ENCODE results near the gene ABRACL.

The ABRACL gene

DNA sequence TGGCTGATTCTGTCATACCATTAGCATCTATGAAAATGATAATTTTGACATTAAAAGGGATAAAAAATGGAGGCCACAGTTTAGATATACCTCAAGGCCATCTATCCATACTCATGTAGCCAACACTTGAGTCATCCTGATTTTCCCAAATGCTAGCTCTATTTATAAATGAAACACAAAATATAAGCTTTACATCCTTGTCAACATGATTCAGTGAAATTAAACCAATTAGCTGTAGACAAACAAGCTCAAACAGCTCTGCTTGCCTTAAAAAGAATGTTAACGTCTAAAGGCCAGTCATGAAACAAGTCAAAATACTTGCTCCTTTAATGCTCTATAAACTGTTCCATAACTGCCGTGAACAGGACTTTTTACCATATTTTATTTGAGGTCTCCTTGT lies 40.3 kb downstream of the ABRACL start:
- Histone ChIP-seq H3K27ac (ENCODE audit: low read depth, low read length) (no peak overlapping the region), H3K4me1 (ENCODE audit: control insufficient read depth, insufficient read depth, low read length) (no peaks in the 10 kb centered on the region), H3K4me3 (ENCODE audit: low read length) (no peak overlapping the region), H3K27me3 (ENCODE audit: control insufficient read depth, insufficient read depth, low read length) (no peaks in the 10 kb centered on the region), H3K36me3 (ENCODE audit: control insufficient read depth, insufficient read depth, low read length) (no peaks in the 10 kb centered on the region), H3K9ac (ENCODE audit: low read length) (no peak overlapping the region)

DNA sequence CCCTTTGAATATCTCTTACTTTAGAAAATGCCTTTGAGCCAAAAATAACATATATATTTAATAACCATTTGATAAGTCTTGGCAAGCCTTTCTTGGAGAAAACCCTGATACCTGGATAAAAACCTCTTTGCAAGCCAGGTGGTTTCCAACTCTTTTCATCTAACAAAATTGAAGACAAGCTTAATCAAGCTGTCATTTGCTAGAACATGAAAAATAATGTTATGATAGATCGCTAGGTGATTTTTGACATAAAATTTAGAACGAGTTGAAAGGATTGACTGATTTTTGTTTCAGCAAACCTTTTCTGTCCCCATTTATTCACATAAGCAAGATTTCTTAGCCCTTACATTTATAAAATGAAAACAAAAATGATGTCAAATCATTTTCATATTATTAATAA lies 44.6 kb downstream of the ABRACL start:
- Histone ChIP-seq H3K27me3 (ENCODE audit: control insufficient read depth, insufficient read depth, low read length) (no peaks in the 10 kb centered on the region), H3K27ac (ENCODE audit: low read depth, low read length) (no peak overlapping the region), H3K4me3 (ENCODE audit: low read length) (no peak overlapping the region), H3K36me3 (ENCODE audit: control insufficient read depth, insufficient read depth, low read length) (no peaks in the 10 kb centered on the region), H3K9ac (ENCODE audit: low read length) (no peak overlapping the region), H3K4me1 (ENCODE audit: control insufficient read depth, insufficient read depth, low read length) (no peaks in the 10 kb centered on the region)

DNA sequence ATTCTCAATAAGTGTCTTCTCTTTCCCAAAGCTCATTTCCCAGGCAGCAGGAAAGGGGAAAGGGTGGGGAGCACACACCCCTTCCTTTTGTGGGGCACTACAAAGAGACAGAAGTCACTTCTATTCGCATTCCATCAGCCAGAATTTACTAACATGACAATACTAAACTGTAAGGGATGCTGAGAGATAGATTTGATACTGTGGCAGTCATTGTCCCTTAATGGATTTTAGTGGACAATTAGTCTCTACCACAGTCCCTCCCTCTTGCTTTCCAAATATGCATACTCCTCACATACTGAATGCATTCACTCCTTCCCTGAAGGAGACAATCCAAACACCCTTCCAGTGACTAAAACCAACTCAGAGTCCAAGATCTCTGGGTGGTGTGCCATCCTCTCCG lies 50.5 kb downstream of the ABRACL start:
- no peaks in the 10 kb centered on the region for H3K36me3 ChIP-seq (ENCODE audit: control insufficient read depth, insufficient read depth, low read length)
- no peaks in the 10 kb centered on the region for H3K27me3 ChIP-seq (ENCODE audit: control insufficient read depth, insufficient read depth, low read length)
- H3K27ac ChIP-seq (ENCODE audit: low read depth, low read length), result no peak overlapping the region
- H3K9ac ChIP-seq (ENCODE audit: low read length), result no peak overlapping the region
- H3K4me3 ChIP-seq (ENCODE audit: low read length), result no peak overlapping the region
- no peaks in the 10 kb centered on the region for H3K4me1 ChIP-seq (ENCODE audit: control insufficient read depth, insufficient read depth, low read length)

DNA sequence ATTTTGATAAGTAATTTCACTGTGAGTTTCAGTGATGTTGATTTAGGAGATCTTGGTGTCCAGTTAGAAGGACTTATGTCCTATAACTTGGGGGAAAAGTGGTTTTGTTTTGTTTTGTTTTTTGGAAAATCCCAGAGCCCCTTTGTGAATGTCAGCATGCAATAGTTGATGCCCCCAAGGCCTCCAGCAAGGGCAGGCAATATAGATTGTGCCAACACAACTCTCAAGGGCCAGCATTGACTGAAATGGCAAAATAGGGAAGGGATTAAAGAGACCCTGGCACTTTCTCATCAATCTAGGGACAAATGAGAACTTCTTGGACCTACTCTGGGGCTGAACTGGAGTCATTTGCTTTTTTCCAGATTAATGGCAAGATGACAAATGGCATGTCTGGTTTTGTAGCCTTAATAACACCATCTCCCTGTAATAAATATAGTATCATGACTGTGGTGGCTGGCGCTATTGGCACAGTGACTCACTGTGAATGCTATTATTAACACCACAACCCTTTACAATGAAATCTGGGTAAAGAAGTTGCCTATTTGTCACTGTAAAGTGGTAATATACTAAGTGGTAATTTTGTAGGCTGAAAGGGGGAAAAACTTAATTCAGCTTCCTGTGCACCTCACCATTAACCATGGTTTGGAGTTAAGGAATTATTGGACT lies 51.8 kb downstream of the ABRACL start:
- no peak overlapping the region for H3K9ac ChIP-seq (ENCODE audit: low read length)
- no peaks in the 10 kb centered on the region for H3K36me3 ChIP-seq (ENCODE audit: control insufficient read depth, insufficient read depth, low read length)
- no peaks in the 10 kb centered on the region for H3K27me3 ChIP-seq (ENCODE audit: control insufficient read depth, insufficient read depth, low read length)
- no peaks in the 10 kb centered on the region for H3K4me1 ChIP-seq (ENCODE audit: control insufficient read depth, insufficient read depth, low read length)
- H3K27ac ChIP-seq (ENCODE audit: low read depth, low read length), result no peak overlapping the region
- no peak overlapping the region for H3K4me3 ChIP-seq (ENCODE audit: low read length)

DNA sequence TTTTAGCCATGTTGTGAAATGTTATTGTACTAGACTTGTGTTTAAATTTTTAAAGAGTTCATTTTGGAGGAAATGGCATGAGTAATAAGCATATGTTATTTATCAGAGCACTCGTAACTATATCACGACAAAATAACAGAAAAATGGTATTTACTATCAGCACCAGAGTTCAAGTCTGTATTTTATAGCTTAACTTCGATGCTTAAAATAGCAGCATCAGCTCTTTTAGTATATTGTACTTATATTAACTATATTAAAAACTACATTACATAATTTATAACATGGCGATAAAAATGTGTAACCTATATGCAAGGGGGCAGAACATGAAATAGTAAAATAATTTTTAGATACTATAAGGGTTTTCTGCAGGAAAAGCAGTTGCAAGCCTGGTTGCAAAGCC lies 52.9 kb downstream of the ABRACL start:
- H3K36me3 ChIP-seq (ENCODE audit: control insufficient read depth, insufficient read depth, low read length), result no peaks in the 10 kb centered on the region
- no peak overlapping the region for H3K9ac ChIP-seq (ENCODE audit: low read length)
- H3K27ac ChIP-seq (ENCODE audit: low read depth, low read length), result no peak overlapping the region
- H3K4me1 ChIP-seq (ENCODE audit: control insufficient read depth, insufficient read depth, low read length), result no peaks in the 10 kb centered on the region
- no peaks in the 10 kb centered on the region for H3K27me3 ChIP-seq (ENCODE audit: control insufficient read depth, insufficient read depth, low read length)
- no peak overlapping the region for H3K4me3 ChIP-seq (ENCODE audit: low read length)

DNA sequence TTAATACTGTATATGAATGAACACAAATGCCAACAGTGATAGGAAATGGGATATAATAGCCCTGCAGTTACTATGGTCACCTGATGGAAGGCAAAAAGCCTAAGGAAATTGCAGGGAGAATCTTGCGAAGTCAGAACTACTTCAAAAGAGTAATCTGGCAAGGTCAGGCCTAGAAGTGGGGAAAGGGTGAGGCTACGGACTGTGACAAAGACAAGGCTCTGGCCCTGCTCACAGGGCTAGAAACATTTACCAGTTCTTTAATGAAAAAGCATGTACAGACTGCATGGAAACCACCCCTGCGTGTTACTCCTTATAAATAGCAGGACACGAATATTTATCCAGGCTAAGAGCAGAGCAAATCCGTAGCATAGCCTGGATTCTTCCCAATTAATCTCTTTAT lies 53.8 kb downstream of the ABRACL start:
- no peaks in the 10 kb centered on the region for H3K27me3 ChIP-seq (ENCODE audit: control insufficient read depth, insufficient read depth, low read length)

DNA sequence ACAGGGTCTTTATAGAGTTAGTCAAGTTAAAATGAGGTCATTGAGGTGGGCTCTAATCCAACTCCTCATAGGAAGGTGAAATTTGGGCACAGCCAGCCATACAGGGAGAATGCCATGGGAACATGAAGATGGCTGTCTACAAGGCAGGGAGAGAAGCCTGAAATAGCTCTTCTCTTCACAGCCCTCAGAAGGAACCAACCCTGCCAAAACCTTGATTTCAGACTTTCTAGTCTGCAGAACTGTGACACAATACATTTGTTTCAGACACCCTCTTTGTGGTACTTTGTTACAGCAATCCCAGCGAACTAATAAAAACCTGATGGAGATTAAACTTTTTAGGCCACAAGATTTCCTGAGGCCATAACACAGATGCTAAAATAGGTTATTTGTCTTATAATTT lies 63.3 kb downstream of the ABRACL start:
- Histone ChIP-seq H3K36me3 (ENCODE audit: control insufficient read depth, insufficient read depth, low read length) (no peaks in the 10 kb centered on the region), H3K4me1 (ENCODE audit: control insufficient read depth, insufficient read depth, low read length) (no peaks in the 10 kb centered on the region), H3K27me3 (ENCODE audit: control insufficient read depth, insufficient read depth, low read length) (no peaks in the 10 kb centered on the region), H3K4me3 (ENCODE audit: low read length) (no peak overlapping the region), H3K27ac (ENCODE audit: low read depth, low read length) (no peak overlapping the region), H3K9ac (ENCODE audit: low read length) (no peak overlapping the region)

More for the DNA sequence above, 53.8 kb downstream of the ABRACL start:
- no peaks in the 10 kb centered on the region for H3K36me3 ChIP-seq (ENCODE audit: control insufficient read depth, insufficient read depth, low read length)
- H3K27ac ChIP-seq (ENCODE audit: low read depth, low read length), result no peak overlapping the region
- H3K4me3 ChIP-seq (ENCODE audit: low read length), result no peak overlapping the region
- no peak overlapping the region for H3K9ac ChIP-seq (ENCODE audit: low read length)
- no peaks in the 10 kb centered on the region for H3K4me1 ChIP-seq (ENCODE audit: control insufficient read depth, insufficient read depth, low read length)
